Breast epithelium (tissue), 3 donors: ENCODE measurements around the gene SRGAP3.

ENCODE experiments used
- POLR2AphosphoS5 ChIP-seq, 3 donors: sonication (generic); formaldehyde crosslinking; IDR thresholded peaks; one replicate each; pipeline ENCODE4 v1.6.1; 2017; ENCODE audit warnings: antibody characterized with exemption in 3 of 3
- TF ChIP-seq, protein P1 (sequence below), 3 donors: fragments of 450-650 bp; IDR thresholded peaks; one replicate each; pipeline ENCODE4 v1.5.1; 2016 to 2017; ENCODE audit warnings: antibody characterized with exemption in 3 of 3, mild to moderate bottlenecking in 3 of 3, moderate library complexity in 3 of 3

DNA sequence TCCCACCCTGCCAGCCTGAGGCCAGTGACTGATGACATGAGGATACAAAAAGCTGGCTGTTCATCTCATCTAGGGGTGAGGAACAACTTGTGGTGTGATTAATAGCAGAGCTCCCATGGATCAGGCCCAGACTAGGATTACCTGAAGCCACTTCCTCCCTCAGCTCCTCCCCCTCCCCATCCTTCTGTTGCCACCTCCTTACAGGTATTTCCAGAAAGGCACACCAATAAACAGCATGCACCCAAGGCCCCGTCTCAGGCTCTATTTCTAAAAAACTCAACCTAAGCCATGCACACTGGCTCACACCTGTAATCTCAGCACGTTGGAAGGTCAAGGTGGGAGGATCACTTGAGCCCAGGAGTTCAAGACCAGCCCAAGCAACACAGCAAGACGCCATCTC, 54.1 kb downstream of the SRGAP3 start:
- TF ChIP-seq, protein P1, sequence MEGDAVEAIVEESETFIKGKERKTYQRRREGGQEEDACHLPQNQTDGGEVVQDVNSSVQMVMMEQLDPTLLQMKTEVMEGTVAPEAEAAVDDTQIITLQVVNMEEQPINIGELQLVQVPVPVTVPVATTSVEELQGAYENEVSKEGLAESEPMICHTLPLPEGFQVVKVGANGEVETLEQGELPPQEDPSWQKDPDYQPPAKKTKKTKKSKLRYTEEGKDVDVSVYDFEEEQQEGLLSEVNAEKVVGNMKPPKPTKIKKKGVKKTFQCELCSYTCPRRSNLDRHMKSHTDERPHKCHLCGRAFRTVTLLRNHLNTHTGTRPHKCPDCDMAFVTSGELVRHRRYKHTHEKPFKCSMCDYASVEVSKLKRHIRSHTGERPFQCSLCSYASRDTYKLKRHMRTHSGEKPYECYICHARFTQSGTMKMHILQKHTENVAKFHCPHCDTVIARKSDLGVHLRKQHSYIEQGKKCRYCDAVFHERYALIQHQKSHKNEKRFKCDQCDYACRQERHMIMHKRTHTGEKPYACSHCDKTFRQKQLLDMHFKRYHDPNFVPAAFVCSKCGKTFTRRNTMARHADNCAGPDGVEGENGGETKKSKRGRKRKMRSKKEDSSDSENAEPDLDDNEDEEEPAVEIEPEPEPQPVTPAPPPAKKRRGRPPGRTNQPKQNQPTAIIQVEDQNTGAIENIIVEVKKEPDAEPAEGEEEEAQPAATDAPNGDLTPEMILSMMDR (IDR thresholded peaks at IDR 0.05): no peak
- no peak for TF ChIP-seq POLR2AphosphoS5 (IDR thresholded peaks at IDR 0.05)
